CD4-positive, CD25-positive, alpha-beta regulatory T cell (primary cell): Measurements from ENCODE around the gene SPAG4. TPM values are rescaled to one million over a fixed set of nuclear protein-coding genes. Genes with fewer than 3 reads are reported as not detected.

Source experiments
- ATAC-seq, 2 donors: fragments of 150-1000 bp; cut with Tn5 transposase; one replicate each; pipeline ENCODE4 v1.10.0; 2021; ENCODE audit warnings: low read depth in 2 of 2, moderate number of reproducible peaks in 2 of 2, moderate library complexity in 1 of 2
- DNase-seq, 3 donors: peaks; one replicate each; pipeline versions ENCODE4 v3.0.0 to v3.0.0-alpha.2; 2012 to 2022; ENCODE audit warnings: mixed read lengths in 1 of 3
- H3K27ac ChIP-seq: one replicate; pipeline ENCODE4 v1.7.0; 2013; ENCODE audit warnings: mild to moderate bottlenecking, low read length; ENCODE audit not compliant: insufficient read depth, poor library complexity, severe bottlenecking
- H3K27me3 ChIP-seq: one replicate; pipeline ENCODE4 v1.7.0; 2013; ENCODE audit warnings: low read length; ENCODE audit not compliant: control insufficient read depth, insufficient read depth
- H3K36me3 ChIP-seq: one replicate; pipeline ENCODE4 v1.7.0; 2013; ENCODE audit warnings: mild to moderate bottlenecking, low read length, moderate library complexity; ENCODE audit not compliant: control insufficient read depth, insufficient read depth
- H3K4me1 ChIP-seq: 2 replicates; pipeline ENCODE4 v1.7.0; 2013; ENCODE audit warnings: mild to moderate bottlenecking, low read length; ENCODE audit not compliant: insufficient read depth, control insufficient read depth, poor library complexity, severe bottlenecking
- H3K4me3 ChIP-seq: one replicate; pipeline ENCODE4 v1.7.0; 2013; ENCODE audit warnings: low read depth, mild to moderate bottlenecking, low read length, moderate library complexity
- H3K9me3 ChIP-seq, 2 experiments: 1 replicate in 1 of 2; 2 replicates in 1 of 2; pipeline ENCODE4 v1.7.0; 2013; ENCODE audit warnings: low read length in 2 of 2, mild to moderate bottlenecking in 1 of 2, moderate library complexity in 1 of 2; ENCODE audit not compliant: control insufficient read depth in 2 of 2
- H3K27ac Mint-ChIP-seq, 3 donors: one replicate each; pipeline ENCODE4 v1.8.0; 2020 to 2022; ENCODE audit warnings: mild to moderate bottlenecking in 3 of 3, mixed read lengths in 3 of 3, moderate library complexity in 2 of 3
- H3K27me3 Mint-ChIP-seq: one replicate; pipeline ENCODE4 v1.8.0; 2022; ENCODE audit warnings: mild to moderate bottlenecking, mixed read lengths
- H3K36me3 Mint-ChIP-seq: one replicate; pipeline ENCODE4 v1.8.0; 2020; ENCODE audit warnings: mixed read lengths
- H3K4me1 Mint-ChIP-seq, 4 donors: one replicate each; pipeline ENCODE4 v1.8.0; 2020 to 2022; ENCODE audit warnings: mixed read lengths in 4 of 4, mild to moderate bottlenecking in 1 of 4
- H3K4me3 Mint-ChIP-seq, 4 donors: one replicate each; pipeline ENCODE4 v1.8.0; 2020 to 2022; ENCODE audit warnings: mild to moderate bottlenecking in 4 of 4, mixed read lengths in 4 of 4, moderate library complexity in 3 of 4
- H3K9me3 Mint-ChIP-seq, 7 donors: one replicate each; pipeline ENCODE4 v1.8.0; 2020 to 2022; ENCODE audit warnings: mixed read lengths in 7 of 7, mild to moderate bottlenecking in 3 of 7, moderate library complexity in 2 of 7
- polyA plus RNA-seq, 4 donors: library from polyadenylated mRNA; unstranded; fragments of 300-500 nt; fragmentation: Illumina TruSeq; gene quantifications; one replicate each; pipeline ENCODE4 v1.2.3, GENCODE V29; 2021
- total RNA-seq: library from RNA; stranded (reverse); gene quantifications from one replicate; pipeline ENCODE4 v1.2.3, GENCODE V29; 2022

The SPAG4 gene
- total and polyA plus RNA-seq, 5 donors from 2014 or later: 0.11 to 21.8 (median 0.47) TPM

GRCh38 chr20:35641743-35642142, 26.1 kb downstream of the SPAG4 start:
- H3K4me1 Mint-ChIP-seq: peaks cover 55 to 88% (median 68%) of the 10 kb centered on the region in 4 donors
- no peaks in the 10 kb centered on the region for H3K9me3 Mint-ChIP-seq
- DNase-seq (no peak), ATAC-seq (no peak)
- Histone ChIP-seq H3K27ac (no peak overlapping the region), H3K27me3 (no peaks in the 10 kb centered on the region), H3K9me3 (no peaks in the 10 kb centered on the region), H3K4me1 (peaks cover 9% of the 10 kb centered on the region), H3K36me3 (peaks cover 4% of the 10 kb centered on the region), H3K4me3 (no peak overlapping the region)
- H3K27me3 Mint-ChIP-seq: no peaks in the 10 kb centered on the region
- peak overlapping the region; percentile 6 to 82 (median 53) for H3K27ac Mint-ChIP-seq
- no peak overlapping the region for H3K4me3 Mint-ChIP-seq
- no peaks in the 10 kb centered on the region for H3K36me3 Mint-ChIP-seq

GRCh38 chr20:35643045-35643444, 27.4 kb downstream of the SPAG4 start:
- H3K9me3 Mint-ChIP-seq: no peaks in the 10 kb centered on the region
- H3K27me3 Mint-ChIP-seq: no peaks in the 10 kb centered on the region
- ATAC-seq: no peak
- no peak for DNase-seq
- Histone ChIP-seq H3K9me3 (no peaks in the 10 kb centered on the region), H3K27me3 (no peaks in the 10 kb centered on the region), H3K4me3 (no peak overlapping the region), H3K4me1 (peaks cover 9% of the 10 kb centered on the region), H3K27ac (no peak overlapping the region), H3K36me3 (peaks cover 4% of the 10 kb centered on the region)
- H3K4me3 Mint-ChIP-seq: peak overlapping the region in 1 of 4 donors; percentile 6
- peak overlapping the region in 2 of 3 donors; percentile 53 to 72 for H3K27ac Mint-ChIP-seq
- H3K4me1 Mint-ChIP-seq: peaks cover 48 to 82% (median 60%) of the 10 kb centered on the region in 4 donors
- no peaks in the 10 kb centered on the region for H3K36me3 Mint-ChIP-seq

GRCh38 chr20:35644806-35645205, 29.2 kb downstream of the SPAG4 start:
- Mint-ChIP-seq H3K4me3 (no peak overlapping the region), H3K9me3 (no peaks in the 10 kb centered on the region), H3K36me3 (peaks cover 9% of the 10 kb centered on the region), H3K4me1 (peaks cover 53 to 87% (median 61%) of the 10 kb centered on the region in 4 donors), H3K27ac (peak overlapping the region in 2 of 3 donors; percentile 27 to 43), H3K27me3 (no peaks in the 10 kb centered on the region)
- no peak for ATAC-seq
- Histone ChIP-seq H3K4me1 (peaks cover 12% of the 10 kb centered on the region), H3K9me3 (no peaks in the 10 kb centered on the region), H3K27ac (no peak overlapping the region), H3K27me3 (no peaks in the 10 kb centered on the region), H3K36me3 (peaks cover 4% of the 10 kb centered on the region), H3K4me3 (no peak overlapping the region)
- no peak for DNase-seq

DNA sequence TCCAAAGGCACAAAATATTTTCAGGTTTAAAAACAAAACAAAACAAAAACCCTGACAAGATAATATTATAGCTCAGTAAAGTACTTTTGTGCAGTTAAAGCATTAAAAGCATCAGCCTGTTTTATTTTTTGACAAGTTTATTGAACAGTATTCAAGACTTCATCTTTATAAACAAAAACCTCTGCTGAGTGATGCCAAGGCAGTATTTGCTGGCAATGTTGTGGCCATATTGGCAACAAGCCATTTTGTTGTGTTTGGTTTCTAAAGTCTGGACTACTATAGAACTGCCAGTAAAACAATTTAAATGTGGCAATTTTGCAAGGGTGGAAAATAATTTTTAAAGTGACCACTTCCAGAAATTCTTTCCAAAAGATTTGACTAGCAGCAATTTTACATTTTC, 33.2 kb downstream of the SPAG4 start:
- Mint-ChIP-seq H3K36me3 (peaks cover 13% of the 10 kb centered on the region), H3K4me3 (peak overlapping the region in 1 of 4 donors; percentile 48), H3K9me3 (no peaks in the 10 kb centered on the region), H3K4me1 (peaks cover 46 to 75% (median 47%) of the 10 kb centered on the region in 4 donors), H3K27ac (peak overlapping the region in 2 of 3 donors; percentile 69 to 87), H3K27me3 (no peaks in the 10 kb centered on the region)
- Histone ChIP-seq H3K36me3 (peaks cover 33% of the 10 kb centered on the region), H3K27ac (no peak overlapping the region), H3K27me3 (no peaks in the 10 kb centered on the region), H3K9me3 (no peaks in the 10 kb centered on the region), H3K4me1 (peaks cover 14% of the 10 kb centered on the region), H3K4me3 (no peak overlapping the region)
- DNase-seq (no peak), ATAC-seq (no peak)

DNA sequence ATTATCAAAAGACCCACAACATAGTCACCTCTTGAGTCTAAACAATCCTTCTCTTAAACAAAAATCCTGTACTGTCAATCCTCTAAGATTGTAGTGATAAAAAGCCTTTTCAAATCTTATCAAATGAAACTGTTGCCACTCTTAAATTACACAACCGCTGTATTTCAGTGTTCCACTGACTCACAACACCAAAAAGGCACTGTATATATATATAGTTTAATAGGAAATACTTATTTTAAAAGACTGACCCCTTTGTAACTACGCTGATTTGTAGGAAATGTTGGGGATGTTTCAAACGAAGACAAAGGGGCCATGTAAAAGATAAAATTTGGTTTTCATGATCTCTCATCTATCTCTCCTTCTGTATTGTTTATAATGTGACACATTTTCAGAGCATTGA, 35.0 kb downstream of the SPAG4 start:
- DNase-seq (no peak), ATAC-seq (no peak)
- peak overlapping the region; percentile 2 to 52 (median 39) for H3K27ac Mint-ChIP-seq
- Histone ChIP-seq H3K27ac (peak overlapping the region; percentile 17), H3K27me3 (no peaks in the 10 kb centered on the region), H3K4me1 (peaks cover 14% of the 10 kb centered on the region), H3K36me3 (peaks cover 50% of the 10 kb centered on the region), H3K9me3 (no peaks in the 10 kb centered on the region), H3K4me3 (no peak overlapping the region)
- H3K27me3 Mint-ChIP-seq: no peaks in the 10 kb centered on the region
- no peaks in the 10 kb centered on the region for H3K9me3 Mint-ChIP-seq
- peaks cover 13% of the 10 kb centered on the region for H3K36me3 Mint-ChIP-seq
- peaks cover 31 to 59% (median 34%) of the 10 kb centered on the region in 4 donors for H3K4me1 Mint-ChIP-seq
- peak overlapping the region in 1 of 4 donors; percentile 7 for H3K4me3 Mint-ChIP-seq

DNA sequence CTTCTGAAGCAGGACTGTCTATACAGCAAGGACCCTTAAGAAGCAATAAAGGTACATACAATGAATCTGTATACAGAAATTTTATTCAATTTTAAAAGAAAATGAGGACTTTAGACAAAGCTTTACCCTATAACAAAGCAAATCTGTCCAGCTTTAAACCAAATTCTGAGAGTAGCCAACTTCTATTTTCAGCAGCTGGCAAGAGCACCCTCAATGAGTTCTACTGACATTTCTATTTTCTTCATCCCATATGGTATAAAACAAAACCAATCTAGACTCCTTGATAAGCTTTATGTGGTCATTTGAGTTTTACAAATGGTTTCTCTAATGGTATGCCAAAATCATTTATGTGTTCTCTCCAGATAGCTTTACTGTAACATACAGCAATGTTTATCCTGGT, 36.3 kb downstream of the SPAG4 start:
- H3K27ac Mint-ChIP-seq: no peak overlapping the region
- H3K27me3 Mint-ChIP-seq: no peaks in the 10 kb centered on the region
- no peak for ATAC-seq
- no peaks in the 10 kb centered on the region for H3K9me3 Mint-ChIP-seq
- Histone ChIP-seq H3K4me3 (no peak overlapping the region), H3K27ac (peak overlapping the region; percentile 17), H3K4me1 (peaks cover 13% of the 10 kb centered on the region), H3K36me3 (peaks cover 50% of the 10 kb centered on the region), H3K27me3 (no peaks in the 10 kb centered on the region), H3K9me3 (no peaks in the 10 kb centered on the region)
- no peak for DNase-seq
- H3K4me1 Mint-ChIP-seq: peaks cover 34 to 55% (median 35%) of the 10 kb centered on the region in 4 donors
- peaks cover 13% of the 10 kb centered on the region for H3K36me3 Mint-ChIP-seq
- no peak overlapping the region for H3K4me3 Mint-ChIP-seq

- Mint-ChIP-seq H3K9me3 (no peaks in the 10 kb centered on the region), H3K36me3 (peaks cover 19% of the 10 kb centered on the region), H3K4me1 (peaks cover 36 to 58% (median 41%) of the 10 kb centered on the region in 4 donors), H3K4me3 (no peak overlapping the region), H3K27ac (peak overlapping the region in 1 of 3 donors; percentile 43), H3K27me3 (no peaks in the 10 kb centered on the region)
- no peak for DNase-seq
- Histone ChIP-seq H3K4me1 (peaks cover 21% of the 10 kb centered on the region), H3K4me3 (no peak overlapping the region), H3K36me3 (peaks cover 50% of the 10 kb centered on the region), H3K9me3 (no peaks in the 10 kb centered on the region), H3K27me3 (no peaks in the 10 kb centered on the region), H3K27ac (no peak overlapping the region)
- ATAC-seq: no peak
Observed at GRCh38 chr20:35652641-35653429, 37.2 kb downstream of the SPAG4 start.

DNA sequence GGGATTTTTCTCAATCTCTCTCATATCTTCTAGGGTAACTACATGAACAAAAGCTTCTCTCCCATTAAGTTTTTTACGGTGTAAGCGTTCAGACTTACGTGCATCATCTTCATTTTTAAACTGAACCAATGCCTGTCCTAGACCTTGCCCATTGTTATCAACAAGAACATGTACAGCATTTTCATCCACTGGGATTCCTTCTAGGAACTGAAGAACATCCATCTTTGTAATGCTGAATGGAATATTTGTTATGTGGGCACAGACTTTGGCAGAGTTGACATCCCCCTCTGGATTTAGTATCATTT, 37.8 kb downstream of the SPAG4 start:
- peaks cover 50% of the 10 kb centered on the region for H3K36me3 ChIP-seq
- no peak overlapping the region for H3K4me3 ChIP-seq
- DNase-seq (no peak), ATAC-seq (no peak)
- Mint-ChIP-seq H3K36me3 (peaks cover 17% of the 10 kb centered on the region), H3K9me3 (no peaks in the 10 kb centered on the region), H3K27ac (no peak overlapping the region), H3K4me3 (no peak overlapping the region), H3K27me3 (no peaks in the 10 kb centered on the region), H3K4me1 (peaks cover 35 to 58% (median 36%) of the 10 kb centered on the region in 4 donors)
- H3K27me3 ChIP-seq: no peaks in the 10 kb centered on the region
- peaks cover 23% of the 10 kb centered on the region for H3K4me1 ChIP-seq
- no peak overlapping the region for H3K27ac ChIP-seq
- no peaks in the 10 kb centered on the region for H3K9me3 ChIP-seq
